GM23338 (cell line): Measurements from ENCODE around the gene KIFC1. TPM values are rescaled to one million over a fixed set of nuclear protein-coding genes. Genes with fewer than 3 reads are reported as not detected.

Source experiments
- ATAC-seq: fragments of 200-7000 bp; cut with Tn5 transposase; 3 replicates; pipeline ENCODE4 v1.9.1; 2020
- DNase-seq: peaks from one replicate; pipeline ENCODE4 v3.0.0-alpha.2; 2015; ENCODE audit warnings: low spot score
- H2AFZ ChIP-seq: fragments of 200-600 bp; sonication (generic); 2 replicates; pipeline ENCODE4 v1.8.0; 2016; ENCODE audit warnings: antibody characterized with exemption, mild to moderate bottlenecking, moderate library complexity
- H3F3A ChIP-seq: fragments of 200-600 bp; sonication (generic); replicated peaks from 2 replicates; pipeline ENCODE4 v1.8.0; 2017; ENCODE audit warnings: antibody characterized with exemption, mixed run types, low read depth
- H3K27ac ChIP-seq: fragments of 200-600 bp; sonication (generic); 2 replicates; pipeline ENCODE4 v1.6.1; 2016; ENCODE audit warnings: low read depth
- H3K27me3 ChIP-seq: fragments of 200-600 bp; sonication (generic); 2 replicates; pipeline ENCODE4 v1.8.0; 2016; ENCODE audit warnings: mild to moderate bottlenecking, mixed run types, moderate library complexity; ENCODE audit not compliant: insufficient read depth
- H3K36me3 ChIP-seq: fragments of 200-600 bp; sonication (generic); 2 replicates; pipeline ENCODE4 v1.8.0; 2016; ENCODE audit warnings: mild to moderate bottlenecking; ENCODE audit not compliant: insufficient read depth
- H3K4me1 ChIP-seq: fragments of 200-600 bp; sonication (generic); 2 replicates; pipeline ENCODE4 v1.8.0; 2016; ENCODE audit warnings: mild to moderate bottlenecking, moderate library complexity; ENCODE audit not compliant: insufficient read depth
- H3K4me2 ChIP-seq: fragments of 200-600 bp; sonication (generic); 2 replicates; pipeline ENCODE4 v1.7.1; 2017; ENCODE audit warnings: mixed run types
- H3K4me3 ChIP-seq: fragments of 200-600 bp; sonication (generic); 2 replicates; pipeline ENCODE4 v1.6.1; 2016; ENCODE audit warnings: mixed run types
- H3K79me2 ChIP-seq: fragments of 200-600 bp; sonication (generic); replicated peaks from 2 replicates; pipeline ENCODE4 v1.8.0; 2017; ENCODE audit warnings: mild to moderate bottlenecking; ENCODE audit not compliant: insufficient read depth
- H3K9me2 ChIP-seq: fragments of 200-600 bp; sonication (generic); 2 replicates; pipeline ENCODE4 v1.8.0; 2017; ENCODE audit not compliant: insufficient read depth
- H4K20me1 ChIP-seq: fragments of 200-600 bp; sonication (generic); replicated peaks from 2 replicates; pipeline ENCODE4 v1.8.0; 2017; ENCODE audit warnings: mild to moderate bottlenecking; ENCODE audit not compliant: insufficient read depth
- H3K27ac Mint-ChIP-seq: 2 replicates; pipeline ENCODE4 v1.8.0; 2020; ENCODE audit warnings: inconsistent platforms, mild to moderate bottlenecking, moderate library complexity, mixed read lengths
- H3K27me3 Mint-ChIP-seq: 3 replicates; pipeline ENCODE4 v1.8.0; 2022; ENCODE audit warnings: low read depth, mild to moderate bottlenecking, moderate library complexity, mixed read lengths, inconsistent platforms; ENCODE audit not compliant: insufficient read depth, poor library complexity
- H3K36me3 Mint-ChIP-seq: 3 replicates; pipeline ENCODE4 v1.8.0; 2021; ENCODE audit warnings: low read depth, mild to moderate bottlenecking, inconsistent platforms, moderate library complexity, mixed read lengths
- H3K4me1 Mint-ChIP-seq: 3 replicates; pipeline ENCODE4 v1.8.0; 2020; ENCODE audit warnings: mild to moderate bottlenecking, inconsistent platforms, mixed read lengths
- H3K4me3 Mint-ChIP-seq: 3 replicates; pipeline ENCODE4 v1.8.0; 2021; ENCODE audit warnings: moderate library complexity, mild to moderate bottlenecking, inconsistent platforms, mixed read lengths
- H3K9me3 Mint-ChIP-seq: 3 replicates; pipeline ENCODE4 v1.8.0; 2020; ENCODE audit warnings: moderate library complexity, mild to moderate bottlenecking, inconsistent platforms, mixed read lengths
- CREB1 ChIP-seq: fragments of 250-450 bp; sonication (Bioruptor Pico); IDR thresholded peaks from 2 replicates; pipeline ENCODE4 v1.5.0; 2020; ENCODE audit warnings: low read depth, mild to moderate bottlenecking, moderate library complexity
- CTCF ChIP-seq, 2 experiments: fragments of 200-600 bp in 1 of 2; sonication (generic) in 1 of 2; conservative IDR thresholded peaks; 2 replicates each; pipeline versions ENCODE4 v1.5.1 to v1.6.1; 2016 to 2017; ENCODE audit warnings: antibody characterized with exemption in 2 of 2, low read depth in 2 of 2, mild to moderate bottlenecking in 2 of 2, moderate library complexity in 1 of 2
- ETS1 ChIP-seq: IDR thresholded peaks from 2 replicates; pipeline ENCODE4 v1.6.1; 2016; ENCODE audit warnings: antibody characterized with exemption
- EZH2 ChIP-seq: fragments of 200-600 bp; sonication (generic); IDR thresholded peaks from one replicate; pipeline ENCODE4 v1.8.0; 2017; ENCODE audit warnings: antibody characterized with exemption, mild to moderate bottlenecking, low read depth; ENCODE audit not compliant: unreplicated experiment
- EZH2phosphoT487 ChIP-seq: fragments of 200-600 bp; sonication (generic); IDR thresholded peaks from one replicate; pipeline ENCODE4 v1.8.1; 2018; ENCODE audit warnings: antibody characterized with exemption; ENCODE audit not compliant: unreplicated experiment
- JUNB ChIP-seq: IDR thresholded peaks from one replicate; pipeline ENCODE4 v1.6.1; 2016; ENCODE audit warnings: antibody characterized with exemption; ENCODE audit not compliant: unreplicated experiment
- NANOG ChIP-seq: IDR thresholded peaks from 2 replicates; pipeline ENCODE4 v1.6.1; 2016; ENCODE audit warnings: antibody characterized with exemption, borderline replicate concordance
- POLR2AphosphoS5 ChIP-seq: IDR thresholded peaks from 2 replicates; pipeline ENCODE4 v1.6.1; 2016; ENCODE audit warnings: antibody characterized with exemption, low read depth
- STAT1 ChIP-seq: IDR thresholded peaks from one replicate; pipeline ENCODE4 v1.6.1; 2016; ENCODE audit warnings: antibody characterized with exemption; ENCODE audit not compliant: unreplicated experiment
- ZNF114 ChIP-seq: fragments of 250-450 bp; sonication (Bioruptor Pico); IDR thresholded peaks from 2 replicates; pipeline ENCODE4 v1.5.0; 2020; ENCODE audit warnings: mild to moderate bottlenecking, moderate library complexity
- ZNF331 ChIP-seq: fragments of 250-450 bp; sonication (Bioruptor Pico); IDR thresholded peaks from 2 replicates; pipeline ENCODE4 v1.5.0; 2020; ENCODE audit warnings: low read depth, mild to moderate bottlenecking, moderate library complexity
- polyA plus RNA-seq: library from polyadenylated mRNA; unstranded; fragments of >200 nt; fragmentation: Nextera tagmentation; extraction: Ambion mirVana; gene quantifications from 2 replicates; pipeline ENCODE4 v1.2.1, GENCODE V29; 2016
- total RNA-seq: library from RNA; depleted of rRNA; stranded (reverse); fragments of >200 nt; shearing (Covaris generic); gene quantifications from 2 replicates; pipeline ENCODE4 v1.2.3, GENCODE V29; 2014
- TF ChIP-seq, protein P1 (sequence below): IDR thresholded peaks from one replicate; pipeline ENCODE4 v1.6.1; 2018; ENCODE audit warnings: antibody characterized with exemption; ENCODE audit not compliant: unreplicated experiment
- TF ChIP-seq, protein P2 (sequence below): fragments of 250-450 bp; sonication (Bioruptor Pico); IDR thresholded peaks from 2 replicates; pipeline ENCODE4 v1.5.0; 2020; ENCODE audit warnings: mild to moderate bottlenecking, moderate library complexity

KIFC1 gene
- total and polyA plus RNA-seq, 2 experiments from 2014 or later: 10.3 to 61.7 TPM

DNA sequence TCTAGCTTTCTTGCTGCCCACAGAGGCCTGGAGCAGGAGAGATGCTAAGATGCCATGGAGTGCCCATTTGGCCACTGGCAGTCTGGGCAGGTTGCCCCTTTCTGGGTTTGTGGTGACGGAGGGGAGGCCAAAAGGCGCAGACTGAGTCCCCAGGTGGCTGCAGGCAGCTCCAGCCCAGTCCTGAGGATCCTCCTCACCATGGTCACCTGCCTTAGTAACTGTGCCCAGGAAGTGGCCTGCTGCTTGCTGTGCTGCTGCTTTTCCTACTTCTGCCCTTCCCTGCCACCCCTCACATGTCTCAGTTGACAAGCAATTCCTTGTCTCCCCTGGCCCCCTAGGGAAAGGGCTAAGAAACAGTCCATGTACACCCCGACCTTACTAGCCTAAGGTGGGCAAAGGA, 35.3 kb upstream of the KIFC1 start:
- Histone ChIP-seq H4K20me1 (no peaks in the 10 kb centered on the region), H3K4me1 (peaks cover 6% of the 10 kb centered on the region; the same call in 1 of the 2 replicates), H3K4me2 (no peak overlapping the region), H3K4me3 (no peak overlapping the region), H3K36me3 (no peaks in the 10 kb centered on the region), H2AFZ (no peak overlapping the region; the same call in 1 of the 2 replicates), H3K79me2 (no peaks in the 10 kb centered on the region), H3K9me2 (no peaks in the 10 kb centered on the region), H3K27me3 (no peaks in the 10 kb centered on the region), H3K27ac (no peak overlapping the region), H3F3A (no peaks in the 10 kb centered on the region)
- Mint-ChIP-seq H3K36me3 (peaks cover 6% of the 10 kb centered on the region; the same call in 2 of the 3 replicates), H3K27ac (no peak overlapping the region), H3K9me3 (peaks cover 10% of the 10 kb centered on the region), H3K27me3 (peaks cover 4% of the 10 kb centered on the region), H3K4me3 (no peak overlapping the region), H3K4me1 (peaks cover 14% of the 10 kb centered on the region)
- DNase-seq (no peak), ATAC-seq (no peak)
- TF ChIP-seq, protein P1, sequence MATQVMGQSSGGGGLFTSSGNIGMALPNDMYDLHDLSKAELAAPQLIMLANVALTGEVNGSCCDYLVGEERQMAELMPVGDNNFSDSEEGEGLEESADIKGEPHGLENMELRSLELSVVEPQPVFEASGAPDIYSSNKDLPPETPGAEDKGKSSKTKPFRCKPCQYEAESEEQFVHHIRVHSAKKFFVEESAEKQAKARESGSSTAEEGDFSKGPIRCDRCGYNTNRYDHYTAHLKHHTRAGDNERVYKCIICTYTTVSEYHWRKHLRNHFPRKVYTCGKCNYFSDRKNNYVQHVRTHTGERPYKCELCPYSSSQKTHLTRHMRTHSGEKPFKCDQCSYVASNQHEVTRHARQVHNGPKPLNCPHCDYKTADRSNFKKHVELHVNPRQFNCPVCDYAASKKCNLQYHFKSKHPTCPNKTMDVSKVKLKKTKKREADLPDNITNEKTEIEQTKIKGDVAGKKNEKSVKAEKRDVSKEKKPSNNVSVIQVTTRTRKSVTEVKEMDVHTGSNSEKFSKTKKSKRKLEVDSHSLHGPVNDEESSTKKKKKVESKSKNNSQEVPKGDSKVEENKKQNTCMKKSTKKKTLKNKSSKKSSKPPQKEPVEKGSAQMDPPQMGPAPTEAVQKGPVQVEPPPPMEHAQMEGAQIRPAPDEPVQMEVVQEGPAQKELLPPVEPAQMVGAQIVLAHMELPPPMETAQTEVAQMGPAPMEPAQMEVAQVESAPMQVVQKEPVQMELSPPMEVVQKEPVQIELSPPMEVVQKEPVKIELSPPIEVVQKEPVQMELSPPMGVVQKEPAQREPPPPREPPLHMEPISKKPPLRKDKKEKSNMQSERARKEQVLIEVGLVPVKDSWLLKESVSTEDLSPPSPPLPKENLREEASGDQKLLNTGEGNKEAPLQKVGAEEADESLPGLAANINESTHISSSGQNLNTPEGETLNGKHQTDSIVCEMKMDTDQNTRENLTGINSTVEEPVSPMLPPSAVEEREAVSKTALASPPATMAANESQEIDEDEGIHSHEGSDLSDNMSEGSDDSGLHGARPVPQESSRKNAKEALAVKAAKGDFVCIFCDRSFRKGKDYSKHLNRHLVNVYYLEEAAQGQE: no peak
- TF ChIP-seq ZNF331 (CRISPR knock-in tag): no peak
- TF ChIP-seq CREB1: no peak
- TF ChIP-seq POLR2AphosphoS5: no peak
- TF ChIP-seq ETS1: no peak
- TF ChIP-seq CTCF (conservative IDR thresholded peaks at IDR 0.05; ENCODE audit: low read depth in 2 of 2): no peak
- no peak for TF ChIP-seq NANOG
- TF ChIP-seq EZH2phosphoT487: no peak
- no peak for TF ChIP-seq JUNB
- TF ChIP-seq, protein P2, sequence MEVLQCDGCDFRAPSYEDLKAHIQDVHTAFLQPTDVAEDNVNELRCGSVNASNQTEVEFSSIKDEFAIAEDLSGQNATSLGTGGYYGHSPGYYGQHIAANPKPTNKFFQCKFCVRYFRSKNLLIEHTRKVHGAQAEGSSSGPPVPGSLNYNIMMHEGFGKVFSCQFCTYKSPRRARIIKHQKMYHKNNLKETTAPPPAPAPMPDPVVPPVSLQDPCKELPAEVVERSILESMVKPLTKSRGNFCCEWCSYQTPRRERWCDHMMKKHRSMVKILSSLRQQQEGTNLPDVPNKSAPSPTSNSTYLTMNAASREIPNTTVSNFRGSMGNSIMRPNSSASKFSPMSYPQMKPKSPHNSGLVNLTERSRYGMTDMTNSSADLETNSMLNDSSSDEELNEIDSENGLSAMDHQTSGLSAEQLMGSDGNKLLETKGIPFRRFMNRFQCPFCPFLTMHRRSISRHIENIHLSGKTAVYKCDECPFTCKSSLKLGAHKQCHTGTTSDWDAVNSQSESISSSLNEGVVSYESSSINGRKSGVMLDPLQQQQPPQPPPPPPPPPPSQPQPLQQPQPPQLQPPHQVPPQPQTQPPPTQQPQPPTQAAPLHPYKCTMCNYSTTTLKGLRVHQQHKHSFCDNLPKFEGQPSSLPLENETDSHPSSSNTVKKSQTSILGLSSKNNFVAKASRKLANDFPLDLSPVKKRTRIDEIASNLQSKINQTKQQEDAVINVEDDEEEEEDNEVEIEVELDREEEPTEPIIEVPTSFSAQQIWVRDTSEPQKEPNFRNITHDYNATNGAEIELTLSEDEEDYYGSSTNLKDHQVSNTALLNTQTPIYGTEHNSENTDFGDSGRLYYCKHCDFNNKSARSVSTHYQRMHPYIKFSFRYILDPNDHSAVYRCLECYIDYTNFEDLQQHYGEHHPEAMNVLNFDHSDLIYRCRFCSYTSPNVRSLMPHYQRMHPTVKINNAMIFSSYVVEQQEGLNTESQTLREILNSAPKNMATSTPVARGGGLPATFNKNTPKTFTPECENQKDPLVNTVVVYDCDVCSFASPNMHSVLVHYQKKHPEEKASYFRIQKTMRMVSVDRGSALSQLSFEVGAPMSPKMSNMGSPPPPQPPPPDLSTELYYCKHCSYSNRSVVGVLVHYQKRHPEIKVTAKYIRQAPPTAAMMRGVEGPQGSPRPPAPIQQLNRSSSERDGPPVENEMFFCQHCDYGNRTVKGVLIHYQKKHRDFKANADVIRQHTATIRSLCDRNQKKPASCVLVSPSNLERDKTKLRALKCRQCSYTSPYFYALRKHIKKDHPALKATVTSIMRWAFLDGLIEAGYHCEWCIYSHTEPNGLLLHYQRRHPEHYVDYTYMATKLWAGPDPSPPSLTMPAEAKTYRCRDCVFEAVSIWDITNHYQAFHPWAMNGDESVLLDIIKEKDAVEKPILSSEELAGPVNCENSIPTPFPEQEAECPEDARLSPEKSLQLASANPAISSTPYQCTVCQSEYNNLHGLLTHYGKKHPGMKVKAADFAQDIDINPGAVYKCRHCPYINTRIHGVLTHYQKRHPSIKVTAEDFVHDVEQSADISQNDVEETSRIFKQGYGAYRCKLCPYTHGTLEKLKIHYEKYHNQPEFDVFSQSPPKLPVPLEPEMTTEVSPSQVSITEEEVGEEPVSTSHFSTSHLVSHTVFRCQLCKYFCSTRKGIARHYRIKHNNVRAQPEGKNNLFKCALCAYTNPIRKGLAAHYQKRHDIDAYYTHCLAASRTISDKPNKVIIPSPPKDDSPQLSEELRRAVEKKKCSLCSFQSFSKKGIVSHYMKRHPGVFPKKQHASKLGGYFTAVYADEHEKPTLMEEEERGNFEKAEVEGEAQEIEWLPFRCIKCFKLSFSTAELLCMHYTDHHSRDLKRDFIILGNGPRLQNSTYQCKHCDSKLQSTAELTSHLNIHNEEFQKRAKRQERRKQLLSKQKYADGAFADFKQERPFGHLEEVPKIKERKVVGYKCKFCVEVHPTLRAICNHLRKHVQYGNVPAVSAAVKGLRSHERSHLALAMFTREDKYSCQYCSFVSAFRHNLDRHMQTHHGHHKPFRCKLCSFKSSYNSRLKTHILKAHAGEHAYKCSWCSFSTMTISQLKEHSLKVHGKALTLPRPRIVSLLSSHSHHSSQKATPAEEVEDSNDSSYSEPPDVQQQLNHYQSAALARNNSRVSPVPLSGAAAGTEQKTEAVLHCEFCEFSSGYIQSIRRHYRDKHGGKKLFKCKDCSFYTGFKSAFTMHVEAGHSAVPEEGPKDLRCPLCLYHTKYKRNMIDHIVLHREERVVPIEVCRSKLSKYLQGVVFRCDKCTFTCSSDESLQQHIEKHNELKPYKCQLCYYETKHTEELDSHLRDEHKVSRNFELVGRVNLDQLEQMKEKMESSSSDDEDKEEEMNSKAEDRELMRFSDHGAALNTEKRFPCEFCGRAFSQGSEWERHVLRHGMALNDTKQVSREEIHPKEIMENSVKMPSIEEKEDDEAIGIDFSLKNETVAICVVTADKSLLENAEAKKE (CRISPR knock-in tag): no peak
- TF ChIP-seq ZNF114 (CRISPR knock-in tag): no peak
- no peak for TF ChIP-seq EZH2
- TF ChIP-seq STAT1: no peak
